Epidermal melanocyte (primary cell): ENCODE measurements around the gene TXNDC17.
"Not testable (repeated sequence)": the region's sequence is repeated elsewhere in the genome, so short reads cannot be mapped to it uniquely, and the experiment has no call there.

Source experiments
- DNase-seq: peaks from one replicate; pipeline ENCODE4 v3.0.0; 2011; ENCODE audit warnings: low spot score; ENCODE audit not compliant: insufficient read length

Gene TXNDC17

DNA sequence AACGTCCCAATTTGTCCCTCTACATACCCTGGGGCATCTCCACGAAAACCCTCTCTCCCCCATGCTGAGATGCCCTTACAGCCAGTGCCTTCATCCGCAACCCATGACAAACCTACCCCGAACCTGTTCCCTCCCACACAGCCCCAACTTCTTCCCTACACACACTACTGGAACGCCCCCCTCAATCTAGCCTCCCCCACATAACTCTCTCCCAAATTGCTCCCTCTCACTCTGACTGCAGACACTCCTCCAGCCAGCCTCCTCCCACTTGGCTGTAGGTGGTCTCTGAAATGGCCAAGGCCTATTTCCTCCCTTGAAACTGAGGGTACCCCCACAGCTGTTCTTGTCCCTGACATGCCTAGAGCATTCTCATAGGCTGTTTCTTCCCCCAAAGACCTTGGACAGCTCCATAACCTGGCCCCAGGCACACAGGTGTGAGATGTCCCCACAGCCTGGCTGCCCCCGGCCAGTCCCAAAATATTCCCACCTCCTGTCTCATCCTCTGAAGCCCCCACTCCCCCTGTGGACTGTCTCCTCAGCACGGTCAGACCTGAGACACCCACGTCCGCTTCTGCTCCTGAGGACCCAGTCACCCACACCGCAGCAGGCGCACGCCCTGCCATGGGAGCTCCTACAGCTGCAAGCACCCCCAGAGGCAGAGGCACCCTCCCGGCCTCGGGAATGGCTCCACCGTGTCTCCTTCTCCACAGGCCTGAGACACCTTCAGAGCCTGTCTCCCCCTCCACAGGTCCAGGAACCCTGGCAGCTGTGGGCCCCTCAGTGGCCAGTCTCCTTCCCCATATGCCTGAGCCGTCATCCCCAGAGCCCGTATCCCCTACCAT, 4.0 kb upstream of the TXNDC17 start:
- DNase-seq = no peak

GRCh38 chr17:6637458-6637840, 3.4 kb upstream of the TXNDC17 start:
- DNase-seq = no peak

DNA sequence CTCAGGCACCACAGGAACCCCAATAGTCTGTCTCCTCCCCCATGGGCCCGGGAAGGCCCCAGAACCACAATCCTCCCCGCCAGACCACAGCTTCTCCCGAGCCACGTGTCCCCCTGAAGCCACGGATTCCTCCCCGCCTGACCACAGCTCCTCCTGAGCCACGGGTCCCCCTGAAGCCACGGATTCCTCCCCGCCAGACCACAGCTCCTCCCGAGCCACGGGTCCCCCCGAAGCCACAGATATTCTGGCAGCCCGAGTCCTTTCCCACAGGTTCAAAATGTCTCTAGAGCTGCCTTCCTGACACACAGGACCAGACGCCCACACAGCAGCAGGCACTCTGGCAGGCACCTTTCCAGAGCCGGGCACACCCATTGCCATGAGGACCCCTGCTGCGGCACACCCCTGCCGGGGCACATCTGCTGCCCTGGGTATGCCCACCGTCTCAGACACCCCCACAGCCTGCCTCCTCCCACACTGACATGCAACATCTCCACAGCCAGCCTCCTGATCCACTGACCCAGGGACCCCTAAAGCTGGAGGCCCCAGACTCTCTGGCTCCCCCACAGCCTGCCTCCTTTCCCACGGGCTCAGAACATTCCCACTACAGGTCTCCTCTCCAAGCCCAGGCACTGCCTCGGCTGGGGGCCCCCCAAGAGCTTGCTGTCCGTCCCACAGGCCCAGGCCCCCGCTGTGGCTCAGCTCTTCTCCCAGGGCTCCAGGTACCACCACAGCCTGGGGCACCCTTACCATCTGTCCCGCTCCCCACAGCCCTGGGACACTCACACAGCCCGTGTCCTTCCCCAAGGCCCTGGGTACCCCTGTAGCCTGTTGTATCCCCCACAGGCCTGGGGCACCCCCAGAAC, 2.6 kb upstream of the TXNDC17 start:
- DNase-seq = no peak

DNA sequence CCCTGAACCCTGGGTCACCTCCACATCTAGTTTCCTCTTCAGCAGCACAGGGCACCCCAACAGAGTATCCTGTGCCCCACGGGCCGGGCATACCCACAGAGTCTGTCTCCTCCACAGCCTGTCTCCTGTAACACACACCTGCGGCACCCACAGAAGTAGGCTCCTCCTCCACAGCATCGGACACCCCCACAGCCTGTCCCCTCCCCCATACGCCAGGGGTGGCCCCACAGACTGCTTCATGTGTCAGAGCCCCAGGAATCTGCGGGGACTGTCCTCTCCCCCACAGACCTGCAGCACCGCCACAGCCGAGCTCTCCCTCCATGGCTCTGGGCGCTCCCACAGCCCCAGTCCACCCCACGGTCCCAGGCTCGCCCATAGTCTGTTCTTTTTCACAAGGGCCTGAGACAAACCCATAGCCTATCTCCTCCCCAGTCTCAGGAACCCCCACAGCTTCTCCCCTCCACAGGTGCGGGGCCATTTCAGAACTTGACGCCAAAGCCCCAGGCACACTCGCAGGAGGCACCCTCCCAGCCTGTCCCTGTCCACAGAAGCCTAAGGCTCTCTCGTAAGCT, 1.8 kb upstream of the TXNDC17 start:
- no peak for DNase-seq

DNA sequence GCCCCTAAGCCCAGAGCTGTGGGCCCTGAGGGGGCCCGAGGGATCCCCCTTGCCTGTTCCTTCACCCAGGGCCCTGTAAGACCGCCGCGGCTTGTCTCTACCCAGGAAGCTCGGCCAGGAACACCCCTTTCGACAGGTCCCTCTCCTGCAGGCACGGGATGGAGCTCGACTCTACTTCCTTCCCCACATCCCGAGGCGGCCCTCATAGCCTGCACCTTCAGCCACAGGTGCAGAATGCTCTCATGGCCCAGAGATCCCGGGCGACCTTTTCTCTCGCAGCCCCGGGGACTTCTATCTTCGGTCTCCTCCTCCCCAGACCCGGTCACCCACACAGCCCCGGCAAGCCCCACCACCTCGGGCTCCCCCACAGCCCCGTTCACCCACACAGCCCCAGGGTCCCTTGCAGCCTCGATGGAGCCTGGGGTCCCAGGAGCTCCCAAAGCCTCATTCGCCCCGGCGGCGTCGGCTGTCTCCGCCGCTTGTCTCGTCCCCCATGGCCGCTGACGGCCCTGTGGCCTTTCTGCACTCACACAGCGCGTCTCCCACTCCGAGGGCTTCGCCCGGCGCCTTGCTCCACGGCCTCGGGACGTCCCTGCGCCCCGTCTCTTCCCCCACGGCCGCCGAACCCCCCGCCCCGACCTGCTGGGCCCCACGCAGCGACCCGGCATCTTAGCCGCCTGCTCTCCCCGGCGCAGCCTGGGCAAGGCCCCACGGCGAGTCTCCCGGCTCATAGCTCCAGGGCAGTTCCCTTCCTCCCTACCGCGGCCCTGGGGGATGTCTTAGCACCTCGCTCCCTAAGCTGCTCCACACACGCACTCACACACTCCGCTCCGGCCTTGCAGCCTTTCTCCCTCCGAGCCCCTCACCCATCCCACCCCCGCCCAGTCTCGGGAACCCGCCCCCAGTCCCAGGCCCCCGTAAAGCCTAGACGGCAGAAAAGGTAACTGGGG, 999 bp upstream of the TXNDC17 start:
- DNase-seq = no peak

DNA sequence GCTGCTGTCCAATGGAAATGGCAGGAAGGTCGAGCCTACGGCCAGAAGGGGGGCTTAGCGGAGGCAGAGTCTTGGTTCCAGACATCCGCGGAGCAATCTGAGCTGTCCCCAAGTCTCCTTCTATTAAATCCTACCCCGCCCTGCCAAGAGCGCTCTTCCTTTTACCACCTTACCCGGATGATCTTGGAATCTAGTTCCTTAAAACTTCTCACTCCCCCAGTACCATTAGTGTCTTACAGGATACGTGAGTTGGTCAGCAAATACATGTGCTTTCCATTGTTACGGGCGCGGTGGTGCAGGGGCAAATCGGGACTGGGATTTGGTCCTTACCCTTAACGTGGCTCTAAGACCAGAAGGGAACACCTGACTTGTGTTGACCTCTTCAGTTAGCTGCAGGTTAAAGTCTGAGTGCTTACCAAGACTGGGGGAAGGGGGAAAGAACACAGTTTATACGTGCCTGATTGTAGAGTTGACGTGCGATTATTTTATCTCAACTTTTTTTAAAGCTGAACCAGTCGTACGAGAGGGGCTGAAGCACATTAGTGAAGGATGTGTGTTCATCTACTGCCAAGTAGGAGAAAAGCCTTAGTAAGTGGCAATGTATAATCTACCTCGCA, 495 bp downstream of the TXNDC17 start:
- no peak for DNase-seq

DNA sequence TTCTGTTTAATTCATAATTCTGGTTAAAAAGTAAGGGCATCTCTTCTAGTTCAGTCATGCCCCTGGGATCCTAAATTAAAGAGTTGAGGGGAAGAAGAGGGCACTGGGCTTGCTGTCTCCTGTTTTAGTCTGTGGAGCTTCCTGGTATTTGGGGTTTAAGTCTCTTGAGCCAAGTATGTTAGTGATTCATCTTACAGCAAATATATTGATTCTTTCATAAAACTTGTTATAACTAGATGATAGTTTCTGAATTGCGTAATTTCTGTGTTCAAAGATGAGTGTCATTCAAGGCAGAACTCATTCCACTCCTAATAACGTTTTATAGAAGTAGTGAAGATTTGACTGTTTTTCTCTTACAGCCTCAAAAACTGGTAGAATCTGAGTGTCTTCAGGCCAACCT, 1.7 kb downstream of the TXNDC17 start:
- DNase-seq = no peak

GRCh38 chr17:6643451-6644125, 2.7 kb downstream of the TXNDC17 start:
- no peak for DNase-seq

DNA sequence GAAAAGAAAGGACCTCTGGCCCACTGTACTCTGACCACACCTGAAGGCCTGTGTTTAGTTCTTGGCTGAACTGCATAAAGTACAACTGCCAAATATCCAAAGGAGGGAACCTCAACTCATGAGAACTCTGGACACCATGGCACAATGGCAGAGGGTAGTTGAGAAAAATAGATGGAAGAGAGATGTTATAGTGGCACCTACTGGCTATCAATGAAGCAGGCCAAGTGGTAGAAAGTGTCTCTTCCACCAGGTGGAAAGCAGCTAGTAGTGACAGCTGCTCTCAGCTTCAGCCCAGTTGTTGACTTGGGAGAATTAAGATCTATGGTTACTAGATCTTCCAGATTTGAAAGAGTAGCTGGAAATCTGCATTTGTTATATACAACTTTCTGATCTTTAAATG, 7.3 kb downstream of the TXNDC17 start:
- DNase-seq = no peak

- peak; percentile 95 for DNase-seq
These were observed 10.6 kb downstream of the TXNDC17 start, which contains the start of the genes C17orf100 and MED31 for GRCh38 chr17:6651354-6651918. Gene C17orf100, plus strand, starts transcription at chr17:6651762. Its CDS starts 152 bp downstream, at chr17:6651914. Gene MED31, minus strand, starts transcription at chr17:6651605. Its CDS starts 77 bp downstream, at chr17:6651528.

GRCh38 chr17:6651919-6652452, 11.1 kb downstream of the TXNDC17 start:
- DNase-seq = no peak

- no peak for DNase-seq
These were observed 14.2 kb downstream of the TXNDC17 start for GRCh38 chr17:6654841-6655731.

DNA sequence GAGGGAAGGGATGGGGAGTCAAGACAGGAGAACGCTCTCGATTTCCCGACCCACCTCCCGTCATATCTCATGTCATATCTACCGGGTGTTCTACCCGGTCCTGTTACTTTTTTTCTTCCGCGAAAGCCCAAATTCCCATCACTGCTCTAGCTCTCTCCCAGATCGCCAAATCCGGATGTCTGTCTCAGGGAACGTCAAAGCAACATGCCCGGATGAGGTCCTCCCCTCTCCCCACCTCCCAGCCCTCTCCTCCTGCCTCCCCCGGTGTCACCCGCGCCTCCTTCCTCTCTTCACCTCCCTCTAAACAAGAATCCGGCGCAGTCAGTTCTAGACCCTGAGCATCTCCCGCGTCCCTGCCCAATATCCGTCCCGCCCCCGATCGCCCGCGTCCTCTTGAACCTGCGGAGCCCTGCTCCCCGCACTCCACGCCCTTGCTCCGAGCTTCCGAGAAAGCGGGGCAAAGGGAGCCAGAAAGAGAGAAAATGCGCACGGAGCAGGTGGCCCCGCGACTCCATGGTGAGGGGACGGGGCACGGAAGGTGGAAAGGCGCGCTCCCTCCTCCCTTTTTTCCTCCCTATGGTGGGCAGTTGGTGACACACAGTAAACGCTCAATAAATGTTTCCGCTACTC, 15.0 kb downstream of the TXNDC17 start:
- not testable (repeated sequence) for DNase-seq

GRCh38 chr17:6656797-6657632, 16.2 kb downstream of the TXNDC17 start:
- not testable (repeated sequence) for DNase-seq

DNA sequence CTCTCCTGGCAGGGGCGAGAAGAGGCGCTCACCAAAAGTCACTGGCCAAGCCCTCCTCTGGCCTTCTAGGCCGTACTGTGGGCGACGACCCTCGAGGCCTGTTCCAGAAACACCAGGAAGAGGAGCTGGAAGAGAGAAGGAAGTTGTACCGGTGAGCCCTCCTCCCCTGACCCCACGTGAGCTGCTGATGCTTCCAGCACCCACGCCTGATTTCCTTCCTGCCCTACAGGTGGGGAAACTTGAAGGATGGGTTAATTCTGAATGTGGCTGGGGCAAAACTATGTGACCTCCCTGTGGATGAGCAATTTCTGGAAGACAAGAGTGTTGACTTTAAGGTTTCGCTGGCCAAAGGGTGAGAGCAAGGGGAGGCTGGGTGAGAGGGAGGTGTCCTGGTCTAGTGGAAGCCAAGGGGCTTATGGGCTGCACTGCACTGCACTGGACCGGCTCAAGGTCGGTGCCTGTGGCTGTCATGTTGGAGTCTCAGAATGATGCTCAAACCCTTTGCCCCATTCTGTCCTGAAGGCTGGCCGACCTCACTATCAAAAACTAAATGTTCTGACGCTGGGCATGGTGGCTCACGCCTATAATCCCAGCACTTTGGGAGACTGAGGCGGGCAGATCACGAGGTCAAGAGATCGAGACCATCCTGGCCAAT, 16.9 kb downstream of the TXNDC17 start:
- DNase-seq = no peak

- DNase-seq = not testable (repeated sequence)
These were observed 17.6 kb downstream of the TXNDC17 start for GRCh38 chr17:6658411-6658810.
